Left lung (tissue), 10 donors: Measurements from ENCODE around the gene SUB1. TPM values are rescaled to one million over a fixed set of nuclear protein-coding genes. Genes with fewer than 3 reads are reported as not detected.
"Not testable (repeated sequence)": the region's sequence is repeated elsewhere in the genome, so short reads cannot be mapped to it uniquely, and the experiment has no call there.

Experiments used
- ATAC-seq: fragments of 200-7000 bp; cut with Tn5 transposase; one replicate; pipeline ENCODE4 v1.9.1; 2020; ENCODE audit warnings: moderate library complexity
- DNase-seq, 4 donors: peaks; one replicate each; pipeline ENCODE4 v3.0.0-alpha.2; 2013 to 2020
- H3K27ac ChIP-seq, 2 donors: fragments of 200-600 bp; sonication (generic) in 1 of 2; one replicate each; pipeline versions ENCODE4 v1.5.0 to v1.8.0; 2020 to 2021
- H3K27me3 ChIP-seq, 2 donors: fragments of 200-600 bp; sonication (generic) in 1 of 2; one replicate each; pipeline versions ENCODE4 v1.5.0 to v1.8.0; 2020 to 2021
- H3K36me3 ChIP-seq, 2 donors: fragments of 200-600 bp; sonication (generic) in 1 of 2; one replicate each; pipeline versions ENCODE4 v1.5.0 to v1.8.0; 2020 to 2021
- H3K4me1 ChIP-seq, 2 donors: fragments of 200-600 bp; one replicate each; pipeline ENCODE4 v1.8.0; 2021
- H3K4me3 ChIP-seq, 2 donors: fragments of 200-600 bp; sonication (generic) in 1 of 2; one replicate each; pipeline versions ENCODE4 v1.5.0 to v1.8.0; 2020 to 2021; ENCODE audit warnings: mild to moderate bottlenecking in 1 of 2
- H3K9me3 ChIP-seq, 2 donors: fragments of 200-600 bp; sonication (generic) in 1 of 2; one replicate each; pipeline versions ENCODE4 v1.5.0 to v1.8.0; 2020 to 2021
- CTCF ChIP-seq, 2 donors: fragments of 200-600 bp; sonication (generic) in 1 of 2; IDR thresholded peaks; one replicate each; pipeline versions ENCODE4 v1.5.0 to v1.8.0; 2021; ENCODE audit warnings: antibody characterized with exemption in 2 of 2
- intact Hi-C, 2 donors: fragments of 100-400 bp; cut with DNase I; formaldehyde crosslinking; loops; one replicate each; pipeline versions ENCODE4 v1.11.2 to v1.14.2; 2022
- polyA plus RNA-seq, 6 donors: library from polyadenylated mRNA; unstranded; fragments of 120-200 nt; gene quantifications; one replicate each; pipeline ENCODE4 v1.2.1, GENCODE V29; 2013; ENCODE audit not compliant: insufficient read length in 6 of 6
- total RNA-seq, 2 donors: library from RNA; stranded (reverse); fragmentation: NEBNext Ultra II Directional; extraction: Animal tissue kit (Norgen Biotek cat#: 25700); gene quantifications; one replicate each; pipeline ENCODE4 v1.2.1, GENCODE V29; 2021
- donor health status: DM: no; HTN: yes; CAD: no.
- donor health status: DM: no; HTN: no; CAD: no.

SUB1 gene
- total and polyA plus RNA-seq, 8 donors: 166 to 289 (median 256) TPM

DNA sequence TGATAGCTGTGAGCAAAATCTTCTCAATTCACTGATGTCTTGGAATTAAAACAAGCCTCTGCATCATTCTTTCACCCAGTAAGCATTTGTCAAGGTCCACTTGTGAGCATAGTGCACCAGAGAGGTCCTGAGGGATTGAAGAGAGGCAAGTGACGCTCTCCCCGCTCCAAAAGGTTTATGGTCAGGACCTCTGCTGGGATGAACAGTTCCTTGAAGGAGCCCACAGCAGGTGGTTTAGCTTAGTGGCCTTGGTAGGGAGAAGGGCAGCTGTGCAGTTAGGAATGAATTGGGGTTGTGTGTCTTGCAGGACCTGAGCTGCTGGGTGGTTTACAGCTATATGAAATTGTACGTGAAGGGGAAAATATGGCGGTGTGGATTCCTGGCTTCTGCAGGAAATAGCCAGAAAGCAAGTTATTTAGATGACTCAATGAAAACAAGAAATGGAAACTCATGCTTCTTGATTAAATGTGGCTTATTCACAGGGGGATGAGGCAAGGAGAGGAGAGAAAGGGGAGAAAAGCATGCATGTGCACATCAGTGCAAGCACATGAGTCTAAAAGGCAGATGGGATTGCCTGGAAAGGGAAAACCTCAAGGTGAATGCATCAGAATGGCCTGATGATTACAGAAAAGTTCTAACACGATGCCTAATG, 42.0 kb downstream of the SUB1 start:
- ATAC-seq (no peak), DNase-seq (no peak)
- no peak overlapping the region for H3K27ac ChIP-seq
- intact Hi-C loops: no loop called here
- H3K4me3 ChIP-seq: no peak overlapping the region
- no peaks in the 10 kb centered on the region for H3K4me1 ChIP-seq
- no peaks in the 10 kb centered on the region for H3K9me3 ChIP-seq
- H3K36me3 ChIP-seq: no peaks in the 10 kb centered on the region
- H3K27me3 ChIP-seq: no peaks in the 10 kb centered on the region
- no peak for TF ChIP-seq CTCF (IDR thresholded peaks at IDR 0.05)

- intact Hi-C loops: no loop called here
- Histone ChIP-seq H3K9me3 (no peaks in the 10 kb centered on the region), H3K36me3 (no peaks in the 10 kb centered on the region), H3K4me3 (no peak overlapping the region), H3K4me1 (no peaks in the 10 kb centered on the region), H3K27me3 (no peaks in the 10 kb centered on the region), H3K27ac (no peak overlapping the region)
- DNase-seq (no peak), ATAC-seq (no peak)
- TF ChIP-seq CTCF (IDR thresholded peaks at IDR 0.05): no peak
These were observed 42.9 kb downstream of the SUB1 start for GRCh38 chr5:32628049-32628844.

GRCh38 chr5:32630867-32631491, 45.6 kb downstream of the SUB1 start:
- intact Hi-C loops: no loop called here
- Histone ChIP-seq H3K4me3 (no peak overlapping the region), H3K27ac (no peak overlapping the region), H3K4me1 (no peaks in the 10 kb centered on the region), H3K36me3 (no peaks in the 10 kb centered on the region), H3K27me3 (no peaks in the 10 kb centered on the region), H3K9me3 (no peaks in the 10 kb centered on the region)
- no peak for ATAC-seq
- DNase-seq: no peak
- TF ChIP-seq CTCF (IDR thresholded peaks at IDR 0.05): no peak

GRCh38 chr5:32633017-32633416, 47.7 kb downstream of the SUB1 start:
- H3K36me3 ChIP-seq, H3K4me1 ChIP-seq, intact Hi-C loops, H3K27ac ChIP-seq, H3K9me3 ChIP-seq, H3K27me3 ChIP-seq, H3K4me3 ChIP-seq, DNase-seq, ATAC-seq: not testable (repeated sequence)

DNA sequence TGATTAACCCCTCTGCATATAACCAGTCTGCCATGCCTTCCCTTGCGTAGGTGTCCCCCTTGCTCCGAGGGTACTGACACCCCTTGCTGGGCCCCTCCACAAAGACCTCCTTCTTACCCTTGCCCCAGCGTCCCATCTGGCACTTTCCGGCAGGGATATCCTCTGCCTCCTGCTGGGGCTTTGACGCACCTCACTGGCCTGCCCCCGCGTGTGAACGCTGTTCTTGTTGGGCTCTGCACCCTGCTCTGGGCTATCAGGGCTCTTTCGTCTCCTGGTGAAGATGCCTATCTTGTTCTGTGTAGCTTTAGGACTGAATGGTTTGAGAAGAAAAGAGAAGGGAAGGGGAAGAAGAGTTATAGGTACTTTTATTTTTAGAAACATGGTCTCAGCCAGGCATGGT, 53.0 kb downstream of the SUB1 start:
- Histone ChIP-seq H3K36me3 (no peaks in the 10 kb centered on the region), H3K27me3 (no peaks in the 10 kb centered on the region), H3K9me3 (no peaks in the 10 kb centered on the region), H3K4me1 (no peaks in the 10 kb centered on the region), H3K4me3 (no peak overlapping the region), H3K27ac (no peak overlapping the region)
- TF ChIP-seq CTCF (IDR thresholded peaks at IDR 0.05): no peak
- DNase-seq (no peak), ATAC-seq (no peak)
- intact Hi-C loops: no loop called here
